Endometrium (tissue), 2 donors: ENCODE measurements around the gene SMAD6.
A peak's percentile ranks its signal among the peaks of the same experiment; 100 is the strongest.

ENCODE experiments used
- FAIRE-seq: peaks from 2 replicates; lab custom pipeline; 2012; peaks lifted over from hg19 to GRCh38; lab: Jason Lieb, UNC
- donor health status: control.
- donor health status: control.

Gene SMAD6

DNA sequence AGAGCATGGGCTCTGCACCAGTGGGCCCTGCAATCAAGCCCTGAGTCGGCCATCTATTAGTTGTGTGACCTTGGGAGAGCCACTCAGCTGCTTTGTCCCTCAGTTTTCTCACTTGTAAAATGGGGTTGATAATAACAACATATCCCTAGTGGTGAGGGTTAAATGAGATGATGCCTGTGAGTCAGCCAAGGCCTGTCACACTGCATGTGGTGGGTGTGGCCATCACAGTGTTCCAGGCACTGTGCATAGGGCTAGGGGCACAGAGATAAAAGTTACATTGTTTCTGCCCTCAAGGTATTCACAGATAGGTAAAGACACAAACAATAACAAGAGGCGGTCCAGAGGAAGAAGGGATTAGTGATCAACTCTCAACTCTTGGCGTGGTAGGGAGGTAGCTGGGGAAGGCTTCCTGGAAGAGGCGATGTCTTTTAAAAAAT lies 19.5 kb downstream of the SMAD6 start:
- FAIRE-seq, result no peak

DNA sequence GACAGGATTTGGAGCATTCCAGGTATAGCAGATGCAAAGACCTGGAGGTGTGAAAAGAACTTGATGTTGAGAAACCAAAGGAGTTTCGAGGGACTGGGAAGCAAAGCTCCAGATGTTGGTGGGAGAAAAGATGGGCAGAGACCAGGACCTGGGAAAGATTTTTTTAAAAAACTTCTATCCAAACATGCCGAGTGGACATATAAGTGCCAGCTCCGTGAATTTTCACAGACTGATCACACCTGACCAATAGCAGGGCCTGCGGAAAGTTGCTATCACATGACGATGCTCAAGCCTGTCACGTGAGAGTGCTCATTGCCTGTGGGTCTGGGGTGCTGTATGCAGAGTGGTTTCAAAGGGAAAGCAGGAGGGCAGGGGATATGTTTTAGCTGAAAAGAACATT lies 19.9 kb downstream of the SMAD6 start:
- no peak for FAIRE-seq

- no peak for FAIRE-seq
Observed at GRCh38 chr15:66722757-66723540, 20.9 kb downstream of the SMAD6 start.

DNA sequence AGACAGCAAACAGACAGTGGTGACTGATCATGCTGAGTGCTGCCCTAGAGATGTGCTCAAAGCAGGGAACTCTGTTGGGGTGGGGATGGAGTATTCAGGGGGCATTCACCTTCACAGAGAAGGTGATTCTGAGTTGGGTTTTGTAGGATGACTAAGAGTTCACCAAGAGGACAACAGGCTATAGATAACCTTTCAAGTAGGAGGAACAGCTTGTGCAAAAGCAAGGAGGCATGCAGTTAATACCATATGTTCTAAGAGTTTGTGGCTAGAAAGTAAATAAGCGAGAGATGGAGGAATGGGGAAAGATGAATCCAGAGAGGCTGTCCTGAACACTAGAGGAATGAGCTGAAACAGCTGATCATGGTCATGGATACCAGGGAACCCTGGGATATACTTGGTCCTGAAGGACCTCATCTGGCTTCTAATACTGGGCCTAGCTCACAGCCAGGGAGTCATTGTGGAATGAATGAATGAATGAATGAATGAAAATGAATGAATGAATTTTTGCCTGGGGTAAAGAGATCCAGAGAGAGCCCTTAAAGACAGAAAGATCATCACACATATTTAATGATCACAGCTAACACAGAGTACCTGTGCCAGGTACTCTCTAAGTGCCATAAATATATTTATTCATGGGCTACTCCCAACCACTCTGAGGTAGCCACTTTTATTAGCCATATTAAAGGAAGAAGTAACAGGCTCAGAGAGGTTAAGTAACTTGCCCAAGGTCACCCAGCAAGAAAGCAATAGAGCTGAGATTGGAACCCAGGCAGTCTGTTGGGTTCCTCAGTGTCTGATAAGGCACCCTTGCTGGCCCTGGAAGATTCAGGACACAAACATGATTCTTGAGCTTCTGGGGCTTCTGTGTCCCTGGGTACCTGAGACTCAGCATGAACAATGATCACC lies 22.0 kb downstream of the SMAD6 start:
- FAIRE-seq, result no peak

DNA sequence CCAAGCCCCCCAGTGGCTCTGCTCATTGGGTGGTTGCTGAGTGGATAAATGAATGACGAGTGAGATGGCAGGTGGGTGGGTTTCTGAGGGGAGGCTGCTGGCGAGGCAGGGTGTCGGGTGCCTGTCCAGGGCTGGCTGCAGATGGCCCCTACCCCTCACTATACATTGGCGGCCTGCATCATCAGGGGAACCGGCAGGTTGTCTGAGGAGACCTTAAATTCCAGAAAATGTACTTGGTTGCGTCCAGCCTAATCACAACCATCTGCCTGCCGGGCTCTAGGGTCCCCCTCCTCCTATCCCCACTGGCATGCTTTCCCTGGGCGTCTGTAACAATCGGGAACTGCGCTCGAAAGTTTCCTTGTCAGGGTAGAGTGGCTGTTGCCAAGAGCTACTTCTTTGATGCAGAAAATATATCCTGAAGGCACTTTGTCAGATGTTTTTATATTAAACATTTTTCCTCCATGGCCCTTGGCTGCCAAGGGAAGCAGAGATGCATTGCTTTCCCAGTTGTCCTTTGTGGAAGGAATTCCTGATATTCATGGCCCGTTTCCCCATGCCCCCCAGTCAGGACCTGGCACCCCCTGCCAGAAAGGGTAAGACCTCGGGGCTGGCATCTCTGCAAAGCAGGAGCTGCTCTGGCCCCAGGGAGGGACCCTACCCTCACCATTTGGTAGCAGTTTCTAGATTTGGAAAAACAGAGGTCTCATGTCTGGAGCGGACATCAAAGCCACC lies 22.9 kb downstream of the SMAD6 start:
- no peak for FAIRE-seq

DNA sequence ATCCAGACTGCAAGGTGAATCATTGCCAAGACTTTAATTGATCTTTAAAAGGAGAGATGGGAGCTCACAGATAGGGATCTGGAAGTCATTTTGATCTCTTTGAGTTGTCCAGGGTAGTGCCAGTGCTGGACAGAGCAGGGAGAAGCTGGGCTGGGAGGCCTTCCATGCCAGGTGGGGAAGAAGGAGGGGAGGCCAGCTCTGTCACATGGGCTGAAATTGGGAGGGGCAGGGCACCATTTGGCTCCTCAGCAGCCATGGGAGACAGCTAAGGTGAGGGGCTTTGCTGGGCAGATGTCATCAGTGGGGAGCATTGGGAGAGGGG lies 23.4 kb downstream of the SMAD6 start:
- no peak for FAIRE-seq

- FAIRE-seq, result no peak
Observed at GRCh38 chr15:66726386-66726785, 24.4 kb downstream of the SMAD6 start.

GRCh38 chr15:66729331-66729951 lies 27.4 kb downstream of the SMAD6 start:
- no peak for FAIRE-seq

- FAIRE-seq, result no peak
Observed at GRCh38 chr15:66730168-66731021, 28.4 kb downstream of the SMAD6 start.

GRCh38 chr15:66733976-66734375 lies 31.9 kb downstream of the SMAD6 start:
- no peak for FAIRE-seq

DNA sequence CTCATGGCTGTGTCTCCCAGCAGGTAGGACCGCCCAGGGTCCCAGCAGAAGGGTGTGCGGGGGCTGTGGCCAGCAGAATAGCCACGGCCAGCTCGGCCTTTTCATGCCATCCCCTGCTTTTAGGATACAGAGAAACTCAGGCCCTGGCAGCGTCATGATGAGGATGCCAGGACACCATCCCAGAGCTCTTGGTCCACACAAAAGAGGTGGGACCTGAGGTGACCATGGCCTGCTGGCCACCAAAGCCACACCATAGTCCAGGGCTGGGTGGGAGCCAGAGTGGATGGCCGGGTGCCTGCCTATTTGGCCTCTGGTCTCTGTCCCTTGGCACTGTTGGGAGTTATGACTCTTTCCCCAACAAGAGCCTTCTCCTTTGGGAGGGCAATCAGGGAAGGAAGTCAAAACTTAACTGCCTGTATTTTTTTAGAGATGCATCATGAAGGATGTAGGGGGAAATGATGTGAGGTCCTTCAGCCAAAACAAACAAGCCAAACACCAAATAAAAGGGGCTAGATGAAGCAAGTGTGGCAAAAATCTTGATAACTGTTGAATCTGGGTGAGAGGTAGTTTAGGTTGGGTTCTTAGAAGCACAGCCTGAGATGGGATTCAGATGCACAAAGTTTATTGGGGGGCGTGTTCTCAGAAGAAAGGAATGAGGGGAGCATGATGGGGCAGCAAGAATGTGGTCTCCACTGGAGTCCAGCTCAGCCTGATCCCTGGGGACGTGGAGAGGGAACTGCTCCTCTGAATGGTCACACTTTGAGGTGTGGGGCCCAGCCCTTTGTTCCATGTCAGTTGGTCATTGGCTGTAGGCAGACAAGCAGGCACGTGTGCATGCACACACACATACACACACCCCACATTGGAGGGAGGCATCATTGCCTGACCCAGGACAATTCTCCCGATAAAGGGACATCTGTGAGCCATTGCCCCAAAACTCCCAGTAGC lies 33.2 kb downstream of the SMAD6 start:
- FAIRE-seq, result no peak

DNA sequence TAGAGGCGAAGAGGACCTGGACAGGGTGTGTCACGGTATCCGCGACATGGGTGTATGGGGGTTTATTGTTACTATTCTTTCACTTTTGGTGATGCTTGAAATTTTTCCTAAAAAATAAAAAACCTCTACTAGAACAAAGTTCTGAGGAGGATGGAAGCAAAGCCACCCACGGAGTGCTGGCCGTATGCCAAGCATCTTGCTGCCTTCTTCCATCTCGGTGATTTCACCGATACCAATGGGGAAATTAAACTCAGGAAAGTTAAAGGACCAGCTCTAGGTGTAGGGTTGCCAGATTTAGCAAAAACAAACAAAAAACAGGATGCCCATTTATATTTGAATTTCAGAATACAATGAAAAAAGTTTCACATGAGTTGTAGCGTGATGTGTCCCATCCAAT lies 33.9 kb downstream of the SMAD6 start:
- no peak for FAIRE-seq

DNA sequence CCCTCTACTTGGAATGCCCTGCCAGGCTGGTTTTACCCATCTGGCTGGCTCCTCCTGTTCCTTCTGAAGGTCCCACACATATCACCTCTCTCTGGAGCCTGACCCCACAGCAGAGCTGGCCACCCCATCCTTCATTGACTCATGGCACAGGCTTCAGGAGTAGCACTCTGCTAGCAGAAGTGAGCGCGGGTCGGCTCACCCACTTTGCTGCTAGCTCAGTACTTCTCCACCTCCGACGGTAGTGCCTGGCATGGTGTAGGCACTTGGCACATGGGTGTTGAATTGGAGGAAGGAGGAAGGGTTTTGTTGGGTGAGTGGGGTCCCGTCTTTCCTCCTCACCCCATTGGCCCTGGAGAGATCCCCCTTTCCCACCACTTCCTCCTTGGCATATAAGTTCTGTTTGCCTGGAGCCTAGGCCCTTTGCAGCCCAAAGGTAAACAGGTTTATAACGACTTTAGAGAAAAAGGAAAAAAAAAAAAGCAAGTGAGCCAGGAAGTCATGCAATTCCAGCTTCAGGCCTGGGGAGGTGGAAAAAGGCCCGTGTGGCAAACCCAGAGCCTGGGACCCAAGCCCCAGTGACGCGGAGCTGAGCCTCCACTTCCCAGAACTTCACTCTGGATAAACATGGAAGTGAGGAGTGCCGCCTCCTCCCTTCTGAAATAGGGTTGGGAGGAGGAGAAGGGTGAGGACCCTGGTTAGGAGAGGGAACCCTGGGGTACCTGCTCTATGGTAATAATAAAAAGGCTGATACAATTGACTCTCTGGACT lies 35.4 kb downstream of the SMAD6 start:
- no peak for FAIRE-seq

GRCh38 chr15:66738116-66738515 lies 36.1 kb downstream of the SMAD6 start:
- no peak for FAIRE-seq

DNA sequence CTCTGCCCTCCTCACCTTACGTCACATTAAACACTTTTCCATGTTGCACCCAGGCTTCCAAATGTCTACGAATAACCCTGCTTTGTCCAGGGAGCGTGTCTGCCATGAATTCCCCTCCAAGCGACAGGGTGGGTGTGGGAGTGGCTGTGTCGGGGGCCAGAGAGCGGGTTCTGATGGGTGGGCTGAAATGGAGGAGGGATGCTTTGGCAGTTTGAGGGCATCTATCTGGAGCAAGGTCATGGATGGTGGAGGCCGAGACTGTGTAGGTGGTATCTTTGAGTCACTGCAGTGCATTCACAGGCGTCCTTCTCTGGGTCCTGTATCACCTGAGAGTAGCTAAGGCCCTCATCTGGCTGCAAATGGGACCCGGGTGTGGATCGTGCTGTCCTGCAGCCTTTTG lies 36.6 kb downstream of the SMAD6 start:
- FAIRE-seq, result no peak

DNA sequence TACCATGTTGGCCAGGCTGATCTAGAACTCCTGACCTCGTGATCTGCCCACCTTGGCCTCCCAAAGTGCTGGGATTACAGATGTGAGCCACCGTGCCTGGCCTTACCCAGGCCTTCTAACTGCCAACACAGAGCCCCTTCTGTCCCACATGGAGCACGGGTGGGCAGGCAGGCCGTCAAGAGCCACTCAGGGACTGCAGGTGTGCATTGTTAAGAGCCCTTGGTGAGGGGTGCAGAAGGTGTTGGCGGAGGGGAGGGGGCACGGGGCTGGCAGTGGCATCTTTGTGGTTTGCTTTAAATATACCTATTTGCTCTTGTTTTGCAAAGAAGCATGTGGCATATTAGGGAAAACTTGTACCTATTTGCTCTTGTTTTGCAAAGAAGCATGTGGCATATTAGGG lies 37.3 kb downstream of the SMAD6 start:
- no peak for FAIRE-seq

DNA sequence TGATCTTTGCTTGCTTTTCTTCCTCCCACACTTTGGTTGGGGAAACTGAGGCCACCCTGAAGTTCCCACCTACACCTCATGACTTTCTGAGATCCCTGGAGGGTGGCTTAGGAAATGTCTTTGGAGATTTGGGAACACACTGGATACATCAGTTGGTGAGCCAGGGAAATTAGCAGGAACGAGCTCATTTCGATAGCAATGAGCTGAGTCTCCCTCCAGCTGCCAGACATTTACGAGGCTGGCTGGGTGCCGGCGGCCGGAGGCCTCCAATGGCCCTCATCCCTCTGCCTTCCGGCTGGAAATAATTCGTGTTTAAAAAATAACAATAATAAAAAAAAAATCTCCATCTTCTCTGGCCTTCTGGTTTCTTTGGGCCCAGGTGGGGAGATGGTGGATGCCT lies 38.8 kb downstream of the SMAD6 start:
- peak; percentile 85 for FAIRE-seq

DNA sequence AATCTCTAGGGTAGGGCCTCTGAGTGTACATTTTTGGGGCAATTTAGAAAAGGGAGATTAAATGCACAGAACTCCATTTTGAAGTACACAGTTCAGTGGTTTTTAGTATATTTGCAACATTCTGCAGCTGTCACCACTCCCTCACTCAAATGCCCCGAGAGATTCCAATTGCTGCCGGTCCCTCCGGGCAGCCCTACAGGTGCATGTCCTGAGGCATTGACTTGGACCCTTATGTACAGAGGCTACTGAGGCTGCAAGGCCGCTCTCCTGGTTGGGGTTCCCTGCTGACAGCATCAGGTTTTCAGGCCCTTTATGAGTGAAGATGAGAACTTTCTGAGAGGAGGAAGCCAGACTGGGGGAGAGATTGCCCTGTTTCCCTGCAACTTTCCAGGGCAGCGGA lies 39.6 kb downstream of the SMAD6 start:
- no peak for FAIRE-seq

DNA sequence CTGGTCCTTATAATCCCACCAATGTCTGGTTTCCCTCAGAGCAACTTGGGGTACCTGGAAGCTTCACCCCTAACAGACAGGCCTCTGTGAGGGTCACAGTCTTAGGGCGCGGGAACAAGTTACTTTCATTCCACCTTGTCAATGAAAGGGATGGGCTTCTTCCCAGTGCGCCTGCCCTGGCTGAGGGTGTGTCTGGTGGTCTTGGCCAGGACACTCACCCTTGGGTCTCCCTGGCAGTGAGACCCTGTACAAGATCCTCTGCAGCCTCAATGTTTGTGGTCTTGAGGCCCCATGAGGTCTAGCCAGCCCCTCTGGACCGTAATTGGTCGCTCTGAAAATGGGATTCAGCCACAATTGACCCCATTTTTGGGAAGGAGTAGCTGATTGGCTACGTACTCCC lies 40.2 kb downstream of the SMAD6 start:
- FAIRE-seq, result no peak
